Kidney epithelial cell (primary cell): ENCODE results near the gene POU2F1. TPM values are rescaled to one million over a fixed set of nuclear protein-coding genes. Genes with fewer than 3 reads are reported as not detected.

Experiments
- DNase-seq: peaks from one replicate; pipeline ENCODE4 v3.0.0-alpha.2; 2010; ENCODE audit warnings: low read depth
- H3K27me3 ChIP-seq: 2 replicates; pipeline ENCODE4 v1.6.0; 2011; ENCODE audit warnings: low read length; ENCODE audit not compliant: control insufficient read depth, insufficient read depth
- H3K36me3 ChIP-seq: 2 replicates; pipeline ENCODE4 v1.5.1; 2011; ENCODE audit warnings: low read length; ENCODE audit not compliant: control insufficient read depth, insufficient read depth
- H3K4me3 ChIP-seq: 2 replicates; pipeline ENCODE4 v1.5.1; 2011; ENCODE audit warnings: low read depth, mild to moderate bottlenecking, control low read depth, low read length
- total RNA-seq: library from RNA; depleted of rRNA; stranded (reverse); fragments of >200 nt; gene quantifications from 2 replicates; pipeline ENCODE4 v1.2.3, GENCODE V29; 2015
- TF ChIP-seq, protein P1 (sequence below): IDR thresholded peaks from 2 replicates; pipeline ENCODE4 v1.5.1; 2011; ENCODE audit warnings: mild to moderate bottlenecking, moderate library complexity, low read length, control low read depth, inconsistent platforms; ENCODE audit not compliant: insufficient read depth, poor library complexity, severe bottlenecking

The POU2F1 gene
- total RNA-seq, 1 donor from 2014 or later = 8.4 TPM

DNA sequence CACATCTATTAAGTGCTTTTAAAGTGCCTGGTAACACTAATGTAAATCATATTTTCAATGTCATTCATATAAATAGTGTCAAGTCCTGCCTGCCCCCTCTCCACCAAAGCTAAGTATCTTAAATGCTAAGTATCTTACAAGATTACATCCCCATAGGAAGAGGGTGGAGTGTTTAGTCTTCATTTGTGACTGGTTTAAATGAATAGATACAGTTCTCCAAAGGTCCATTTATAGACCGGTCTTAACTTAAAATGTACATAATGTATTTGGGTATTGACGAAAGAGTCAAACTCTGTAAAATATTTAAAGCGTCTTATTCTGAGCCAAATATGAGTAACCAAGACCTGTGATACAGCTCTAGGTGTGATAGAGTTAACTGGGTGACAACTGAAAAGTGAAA lies 60.2 kb downstream of the POU2F1 start:
- Histone ChIP-seq H3K27me3 (no peaks in the 10 kb centered on the region), H3K36me3 (no peaks in the 10 kb centered on the region), H3K4me3 (no peak overlapping the region)
- TF ChIP-seq, protein P1, sequence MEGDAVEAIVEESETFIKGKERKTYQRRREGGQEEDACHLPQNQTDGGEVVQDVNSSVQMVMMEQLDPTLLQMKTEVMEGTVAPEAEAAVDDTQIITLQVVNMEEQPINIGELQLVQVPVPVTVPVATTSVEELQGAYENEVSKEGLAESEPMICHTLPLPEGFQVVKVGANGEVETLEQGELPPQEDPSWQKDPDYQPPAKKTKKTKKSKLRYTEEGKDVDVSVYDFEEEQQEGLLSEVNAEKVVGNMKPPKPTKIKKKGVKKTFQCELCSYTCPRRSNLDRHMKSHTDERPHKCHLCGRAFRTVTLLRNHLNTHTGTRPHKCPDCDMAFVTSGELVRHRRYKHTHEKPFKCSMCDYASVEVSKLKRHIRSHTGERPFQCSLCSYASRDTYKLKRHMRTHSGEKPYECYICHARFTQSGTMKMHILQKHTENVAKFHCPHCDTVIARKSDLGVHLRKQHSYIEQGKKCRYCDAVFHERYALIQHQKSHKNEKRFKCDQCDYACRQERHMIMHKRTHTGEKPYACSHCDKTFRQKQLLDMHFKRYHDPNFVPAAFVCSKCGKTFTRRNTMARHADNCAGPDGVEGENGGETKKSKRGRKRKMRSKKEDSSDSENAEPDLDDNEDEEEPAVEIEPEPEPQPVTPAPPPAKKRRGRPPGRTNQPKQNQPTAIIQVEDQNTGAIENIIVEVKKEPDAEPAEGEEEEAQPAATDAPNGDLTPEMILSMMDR = no peak
- DNase-seq = no peak

- no peak for DNase-seq
- Histone ChIP-seq H3K36me3 (no peaks in the 10 kb centered on the region), H3K4me3 (no peak overlapping the region), H3K27me3 (no peaks in the 10 kb centered on the region)
- TF ChIP-seq, protein P1 = no peak
Measured at GRCh38 chr1:167288390-167289074, 67.8 kb downstream of the POU2F1 start.

DNA sequence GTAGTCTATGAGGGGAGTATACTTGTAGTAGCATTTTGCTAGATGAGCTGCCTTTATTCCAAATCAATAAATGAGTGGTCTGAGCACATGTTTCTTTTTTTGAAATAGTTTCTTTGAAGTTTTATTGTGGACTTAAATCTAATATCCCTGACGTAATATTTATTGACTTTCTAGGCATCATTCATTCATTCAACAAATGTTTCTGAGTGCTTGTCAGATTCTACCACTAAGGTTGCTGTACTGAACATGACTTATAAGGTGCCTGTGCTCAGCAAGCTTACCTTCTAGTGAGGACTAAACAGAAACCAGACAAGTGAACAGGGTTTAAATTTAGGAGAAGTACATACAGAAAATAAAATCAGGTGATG lies 68.4 kb downstream of the POU2F1 start:
- no peak overlapping the region for H3K4me3 ChIP-seq
- TF ChIP-seq, protein P1 = no peak
- H3K27me3 ChIP-seq = no peaks in the 10 kb centered on the region
- no peaks in the 10 kb centered on the region for H3K36me3 ChIP-seq
- no peak for DNase-seq

DNA sequence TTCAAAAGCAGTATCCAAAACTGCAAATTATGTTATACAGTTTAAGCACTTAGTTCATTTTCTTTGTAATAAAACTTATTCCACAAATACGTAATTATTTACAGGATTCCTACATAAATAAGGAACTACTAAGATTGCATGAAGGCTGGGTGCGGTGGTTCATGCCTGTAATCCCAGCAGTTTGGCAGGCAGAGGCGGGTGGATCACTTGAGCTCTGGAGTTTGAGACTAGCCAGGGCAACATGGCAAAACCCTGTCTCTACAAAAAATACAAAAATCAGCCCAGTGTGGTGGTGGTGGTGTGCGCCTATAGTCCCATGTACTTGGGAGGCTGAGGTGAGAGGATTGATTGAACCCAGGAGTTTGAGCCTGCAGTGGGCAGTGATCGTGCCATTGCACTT lies 69.3 kb downstream of the POU2F1 start:
- Histone ChIP-seq H3K36me3 (no peaks in the 10 kb centered on the region), H3K4me3 (no peak overlapping the region), H3K27me3 (no peaks in the 10 kb centered on the region)
- TF ChIP-seq, protein P1 = no peak
- no peak for DNase-seq

DNA sequence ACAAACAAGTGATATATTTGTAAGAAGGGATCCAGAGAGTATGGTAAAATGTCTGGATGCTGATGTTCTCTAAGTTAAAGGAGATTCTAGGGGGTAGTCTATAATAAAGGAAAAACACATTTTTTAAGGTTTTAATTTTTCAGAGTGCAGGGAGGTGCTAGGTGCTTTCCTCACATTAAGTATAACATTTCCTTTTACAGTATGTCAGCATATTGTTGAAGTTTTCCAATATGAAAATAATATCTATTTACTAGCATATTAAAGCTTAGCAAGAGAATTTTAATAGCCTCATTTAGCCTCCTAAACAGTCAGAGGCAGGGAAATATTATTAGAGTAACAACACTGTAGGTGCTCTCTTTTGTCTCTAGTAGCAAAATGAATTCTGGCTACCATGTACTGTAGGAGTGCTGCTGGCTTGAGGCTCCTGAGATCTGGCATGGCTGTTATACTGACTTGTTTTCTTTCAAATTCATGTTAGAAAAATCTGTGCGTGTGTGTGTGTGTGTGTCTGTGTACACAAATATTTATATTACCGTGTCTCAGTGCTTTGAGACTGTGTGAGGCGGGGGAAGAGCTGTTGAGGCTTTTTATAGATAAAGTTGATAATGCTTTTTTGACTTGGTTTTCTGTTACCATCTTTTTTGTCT lies 71.0 kb downstream of the POU2F1 start:
- TF ChIP-seq, protein P1 = no peak
- Histone ChIP-seq H3K36me3 (no peaks in the 10 kb centered on the region), H3K4me3 (no peak overlapping the region), H3K27me3 (no peaks in the 10 kb centered on the region)
- DNase-seq = no peak

- TF ChIP-seq, protein P1 = no peak
- Histone ChIP-seq H3K27me3 (no peaks in the 10 kb centered on the region), H3K36me3 (no peaks in the 10 kb centered on the region), H3K4me3 (no peak overlapping the region)
- no peak for DNase-seq
Measured at GRCh38 chr1:167292216-167292615, 71.5 kb downstream of the POU2F1 start.
